Measurements from ENCODE around the gene PSMD1.

- TF ChIP-seq CTCF (IDR thresholded peaks at IDR 0.05; ENCODE audit: insufficient read depth, low read length, poor library complexity, severe bottlenecking), result no peak
- no peak for TF ChIP-seq EZH2phosphoT487 (conservative IDR thresholded peaks at IDR 0.05; ENCODE audit: low read length)
Observed at GRCh38 chr2:231029563-231029962, 27.1 kb upstream of the PSMD1 start.
